Measurements from ENCODE around the gene CISD1. TPM values are rescaled to one million over a fixed set of nuclear protein-coding genes. Genes with fewer than 3 reads are reported as not detected.
"Not testable (repeated sequence)": the region's sequence is repeated elsewhere in the genome, so short reads cannot be mapped to it uniquely, and the experiment has no call there.

Gene CISD1
- total and polyA plus RNA-seq, 11 donors = 73.9 to 179 (median 153) TPM

DNA sequence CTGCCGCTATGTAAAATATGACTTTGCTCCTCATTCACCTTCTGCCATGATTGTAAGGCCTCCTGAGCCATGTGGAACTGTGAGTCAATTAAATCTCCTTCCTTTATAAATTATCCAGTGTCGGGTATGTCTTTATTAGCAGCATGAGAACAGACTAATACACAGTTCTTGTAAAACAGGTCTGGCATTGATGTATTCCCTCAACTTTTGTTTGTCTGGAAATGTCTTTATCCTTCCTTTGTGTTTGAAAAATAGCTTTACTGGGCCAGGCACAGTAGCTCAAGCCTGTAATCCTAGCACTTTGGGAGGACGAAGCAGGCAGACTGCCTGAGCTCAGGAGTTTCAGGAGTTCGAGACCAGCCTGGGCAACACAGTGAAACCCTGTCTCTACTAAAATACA lies 15.8 kb upstream of the CISD1 start:
- intact Hi-C loops (cut with DNase I) = no loop called here
- Histone ChIP-seq H3K27ac (no peak overlapping the region), H3K4me3 (no peak overlapping the region), H3K27me3 (no peaks in the 10 kb centered on the region), H3K9me3 (peaks cover 0 to 5% (median 0%) of the 10 kb centered on the region in 12 donors), H3K4me1 (no peaks in the 10 kb centered on the region), H3K36me3 (no peaks in the 10 kb centered on the region)
- ATAC-seq = no peak
- TF ChIP-seq, protein P1, sequence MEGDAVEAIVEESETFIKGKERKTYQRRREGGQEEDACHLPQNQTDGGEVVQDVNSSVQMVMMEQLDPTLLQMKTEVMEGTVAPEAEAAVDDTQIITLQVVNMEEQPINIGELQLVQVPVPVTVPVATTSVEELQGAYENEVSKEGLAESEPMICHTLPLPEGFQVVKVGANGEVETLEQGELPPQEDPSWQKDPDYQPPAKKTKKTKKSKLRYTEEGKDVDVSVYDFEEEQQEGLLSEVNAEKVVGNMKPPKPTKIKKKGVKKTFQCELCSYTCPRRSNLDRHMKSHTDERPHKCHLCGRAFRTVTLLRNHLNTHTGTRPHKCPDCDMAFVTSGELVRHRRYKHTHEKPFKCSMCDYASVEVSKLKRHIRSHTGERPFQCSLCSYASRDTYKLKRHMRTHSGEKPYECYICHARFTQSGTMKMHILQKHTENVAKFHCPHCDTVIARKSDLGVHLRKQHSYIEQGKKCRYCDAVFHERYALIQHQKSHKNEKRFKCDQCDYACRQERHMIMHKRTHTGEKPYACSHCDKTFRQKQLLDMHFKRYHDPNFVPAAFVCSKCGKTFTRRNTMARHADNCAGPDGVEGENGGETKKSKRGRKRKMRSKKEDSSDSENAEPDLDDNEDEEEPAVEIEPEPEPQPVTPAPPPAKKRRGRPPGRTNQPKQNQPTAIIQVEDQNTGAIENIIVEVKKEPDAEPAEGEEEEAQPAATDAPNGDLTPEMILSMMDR (IDR thresholded peaks at IDR 0.05) = no peak
- no peak for TF ChIP-seq POLR2A (IDR thresholded peaks at IDR 0.05)
- DNase-seq = no peak
- WGBS, 4 donors = 83 to 100% (median 98%) methylated on average over 4 of the region's 4 CpGs

DNA sequence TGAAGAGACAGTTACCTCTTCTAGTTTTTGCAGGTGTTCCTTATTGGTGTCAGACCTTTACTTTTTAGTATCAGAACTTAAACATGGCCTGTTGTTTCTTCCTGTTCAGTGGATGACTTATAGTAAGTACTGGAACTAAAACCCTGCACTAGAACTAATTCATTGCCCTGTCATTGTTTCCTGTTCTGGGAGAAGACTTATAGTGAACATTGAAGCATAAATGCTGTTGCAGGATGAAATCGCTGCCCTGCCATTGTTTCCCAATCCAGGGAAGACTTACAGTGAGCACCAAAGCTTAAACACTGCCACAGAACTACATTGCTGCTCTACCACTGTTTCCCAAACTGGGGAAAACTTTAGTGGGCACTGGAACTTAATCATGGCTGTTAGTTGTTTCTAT lies 14.3 kb upstream of the CISD1 start:
- TF ChIP-seq, protein P1 (IDR thresholded peaks at IDR 0.05) = no peak
- TF ChIP-seq POLR2A (IDR thresholded peaks at IDR 0.05) = no peak
- no peak for ATAC-seq
- H3K4me3 ChIP-seq = no peak overlapping the region
- 41 to 100% (median 93%) methylated on average over 1 of the region's 1 CpG for WGBS, 4 donors
- H3K27ac ChIP-seq = no peak overlapping the region
- H3K36me3 ChIP-seq = no peaks in the 10 kb centered on the region
- H3K9me3 ChIP-seq = peaks cover 0 to 5% (median 0%) of the 10 kb centered on the region in 12 donors
- intact Hi-C loops (cut with DNase I) = no loop called here
- DNase-seq = no peak
- H3K4me1 ChIP-seq = no peaks in the 10 kb centered on the region
- H3K27me3 ChIP-seq = no peaks in the 10 kb centered on the region

DNA sequence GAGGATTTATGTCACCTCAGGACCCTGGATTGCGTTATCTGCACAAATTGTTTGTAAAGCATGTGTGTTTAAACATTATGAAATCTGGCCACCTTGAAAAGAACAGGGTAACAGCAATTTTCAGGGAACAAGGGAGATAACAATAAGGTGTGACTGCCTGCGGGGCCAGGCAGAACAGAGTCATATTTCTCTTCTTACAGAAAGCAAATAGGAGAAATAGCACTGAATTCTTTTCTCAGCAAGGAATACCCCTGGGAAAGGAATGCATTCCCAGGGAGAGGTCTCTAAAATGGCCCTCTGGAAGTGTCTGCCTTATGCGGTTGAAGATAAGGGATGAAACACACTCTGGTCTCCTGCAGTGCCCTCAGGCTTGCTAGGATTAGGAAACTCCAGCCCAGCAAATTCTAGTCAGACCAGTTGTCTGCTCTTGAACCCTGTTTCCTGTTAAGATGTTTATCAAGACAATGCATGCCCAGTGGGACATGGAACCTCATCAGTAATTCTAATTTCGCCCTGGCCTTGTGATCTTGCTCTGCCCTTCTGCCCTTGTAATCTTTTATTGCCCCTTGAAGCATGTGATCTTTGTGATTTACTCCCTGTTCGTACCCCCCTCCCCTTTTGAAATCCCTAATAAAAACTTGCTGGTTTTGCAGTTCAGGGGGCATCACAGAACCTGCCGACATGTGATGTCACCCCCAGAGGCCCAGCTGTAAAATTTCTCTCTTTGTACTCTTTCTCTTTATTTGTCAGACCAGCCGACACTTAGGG lies 12.8 kb upstream of the CISD1 start:
- H3K27ac ChIP-seq; intact Hi-C loops (cut with DNase I); H3K9me3 ChIP-seq; H3K36me3 ChIP-seq; H3K4me3 ChIP-seq; H3K27me3 ChIP-seq; H3K4me1 ChIP-seq; DNase-seq; ATAC-seq: not testable (repeated sequence)
- WGBS, 4 donors = 93 to 95% (median 93%) methylated on average over 7 of the region's 7 CpGs

GRCh38 chr10:58258977-58259692 lies 9.8 kb upstream of the CISD1 start:
- ATAC-seq (no peak), DNase-seq (no peak)
- Histone ChIP-seq H3K27me3 (no peaks in the 10 kb centered on the region), H3K4me1 (peaks cover 0 to 19% (median 0%) of the 10 kb centered on the region in 12 donors), H3K36me3 (no peaks in the 10 kb centered on the region), H3K4me3 (no peak overlapping the region), H3K9me3 (no peaks in the 10 kb centered on the region), H3K27ac (no peak overlapping the region)
- 91 to 95% (median 93%) methylated on average over 4 of the region's 4 CpGs for WGBS, 4 donors
- TF ChIP-seq POLR2A (IDR thresholded peaks at IDR 0.05) = no peak
- TF ChIP-seq, protein P1 (IDR thresholded peaks at IDR 0.05) = no peak
- intact Hi-C loops (cut with DNase I) = no loop called here
